GM10248 (cell line): ENCODE measurements around the gene BRINP2.

Experiments
- CTCF ChIA-PET: fragments of 300-600 bp; sonication (Branson Sonifier 250); formaldehyde crosslinking; extraction: SDS; loops from one replicate; lab custom pipeline; 2021; ENCODE audit warnings: antibody characterized with exemption; lab: Yijun Ruan, JAX
- POLR2A ChIA-PET: fragments of 350-650 bp; sonication (Branson Sonifier 250); formaldehyde crosslinking; extraction: SDS; loops from one replicate; lab custom pipeline; 2020; ENCODE audit warnings: antibody characterized with exemption; lab: Yijun Ruan, JAX
- DNase-seq: peaks from one replicate; pipeline ENCODE4 v3.0.0; 2012; ENCODE audit errors: extremely low spot score
- CTCF ChIP-seq: IDR thresholded peaks from 2 replicates; pipeline ENCODE4 v1.5.1; 2012; ENCODE audit warnings: mild to moderate bottlenecking, low read depth; ENCODE audit errors: extremely low read depth, missing control alignments, control extremely low read depth

Gene BRINP2

GRCh38 chr1:177190308-177190970 lies 19.7 kb downstream of the BRINP2 start:
- POLR2A ChIA-PET, result no interaction called here
- DNase-seq, result no peak
- CTCF ChIA-PET, result interaction anchor here (4.1 kb wide), 1 partner anchor 9 kb away, joined by 16 read pairs; no protein-coding TSS in a partner anchor
- TF ChIP-seq CTCF, result no peak

- no peak for DNase-seq
- ChIA-PET POLR2A (no interaction called here), CTCF (no interaction called here)
- TF ChIP-seq CTCF, result no peak
Measured at GRCh38 chr1:177198243-177198642, 27.5 kb downstream of the BRINP2 start.

GRCh38 chr1:177200290-177200689 lies 29.5 kb downstream of the BRINP2 start:
- ChIA-PET POLR2A (no interaction called here), CTCF (interaction anchor here (0.9 kb wide), 1 partner anchor 9 kb away, joined by 3 read pairs; no protein-coding TSS in a partner anchor)
- TF ChIP-seq CTCF, result no peak
- DNase-seq, result no peak

GRCh38 chr1:177206831-177207355 lies 36.1 kb downstream of the BRINP2 start:
- ChIA-PET CTCF (interaction anchor here (1.0 to 2.0 kb wide), 3 partner anchors 12 to 31 kb away, joined by 3 to 6 read pairs (median 3); no protein-coding TSS in a partner anchor), POLR2A (no interaction called here)
- DNase-seq, result no peak
- no peak for TF ChIP-seq CTCF

- POLR2A ChIA-PET, result no interaction called here
- no peak for DNase-seq
- CTCF ChIA-PET, result interaction anchor here (0.8 to 0.9 kb wide), 2 partner anchors 9 to 12 kb away, joined by 3 to 4 read pairs; no protein-coding TSS in a partner anchor
- TF ChIP-seq CTCF, result no peak
Measured at GRCh38 chr1:177208920-177209319, 38.2 kb downstream of the BRINP2 start.

GRCh38 chr1:177209357-177209756 lies 38.6 kb downstream of the BRINP2 start:
- TF ChIP-seq CTCF, result no peak
- ChIA-PET CTCF (interaction anchor here (0.8 to 0.9 kb wide), 2 partner anchors 9 to 12 kb away, joined by 3 to 4 read pairs; no protein-coding TSS in a partner anchor), POLR2A (no interaction called here)
- no peak for DNase-seq
